Epidermal melanocyte (primary cell): Measurements from ENCODE around the gene LHFPL4.

Source experiments
- DNase-seq: peaks from one replicate; pipeline ENCODE4 v3.0.0; 2011; ENCODE audit warnings: low spot score; ENCODE audit not compliant: insufficient read length

The LHFPL4 gene

GRCh38 chr3:9476935-9477334 lies 76.7 kb downstream of the LHFPL4 start:
- DNase-seq, result no peak

GRCh38 chr3:9474482-9474881 lies 79.1 kb downstream of the LHFPL4 start:
- no peak for DNase-seq

- DNase-seq, result no peak
These were observed 80.0 kb downstream of the LHFPL4 start for GRCh38 chr3:9473496-9474065.

- no peak for DNase-seq
These were observed 83.6 kb downstream of the LHFPL4 start for GRCh38 chr3:9469986-9470385.

- no peak for DNase-seq
These were observed 85.2 kb downstream of the LHFPL4 start for GRCh38 chr3:9468460-9468859.

- DNase-seq, result no peak
These were observed 86.2 kb downstream of the LHFPL4 start for GRCh38 chr3:9467451-9467850.

- DNase-seq, result no peak
These were observed 98.0 kb downstream of the LHFPL4 start for GRCh38 chr3:9455596-9456131.

- no peak for DNase-seq
These were observed 101.2 kb downstream of the LHFPL4 start for GRCh38 chr3:9452417-9452816.

- no peak for DNase-seq
These were observed 102.6 kb downstream of the LHFPL4 start for GRCh38 chr3:9450991-9451390.

GRCh38 chr3:9450126-9450525 lies 103.5 kb downstream of the LHFPL4 start:
- no peak for DNase-seq

- no peak for DNase-seq
These were observed 105.0 kb downstream of the LHFPL4 start for GRCh38 chr3:9448643-9449042.
